ENCODE data around the gene CHGA.

Gene CHGA

DNA sequence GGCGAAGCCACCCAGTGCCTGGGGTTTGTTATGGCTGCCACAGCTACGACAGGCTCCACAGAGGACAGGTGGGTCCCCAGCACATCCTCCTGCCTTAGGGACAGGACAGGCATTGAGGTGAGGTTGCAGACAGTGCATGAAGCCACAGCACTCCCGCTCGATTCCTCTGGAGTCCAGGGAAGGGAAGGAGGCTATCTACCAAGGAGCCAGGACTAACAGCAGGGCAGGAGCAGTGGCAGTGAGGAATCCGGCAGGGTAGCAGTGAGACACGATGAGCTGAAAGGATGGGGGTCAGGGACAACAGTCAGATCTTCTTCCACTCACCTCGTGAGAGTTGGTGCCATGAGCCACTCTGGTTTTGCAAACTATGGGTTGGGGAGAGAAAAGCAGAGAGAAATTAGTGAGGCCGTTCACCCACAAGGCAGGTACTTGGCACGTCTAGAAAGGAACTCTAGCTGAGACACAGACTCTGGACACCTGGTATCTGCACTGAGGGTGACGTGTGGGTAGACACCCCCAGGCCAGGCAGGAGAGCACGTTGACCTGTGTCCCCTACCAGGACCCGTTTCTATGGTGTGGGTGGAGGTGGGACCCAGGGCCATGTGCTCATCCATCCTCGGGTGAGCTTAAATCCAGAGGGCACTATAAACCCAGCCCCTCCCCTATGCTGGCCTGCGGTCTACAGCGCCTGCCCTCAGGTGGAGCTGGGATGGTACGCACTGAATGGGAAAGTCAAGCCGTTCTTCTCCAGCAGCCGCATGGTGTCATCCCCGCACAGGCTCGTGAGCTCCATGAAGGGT is 39.3 kb downstream of the CHGA start:
- DNase-seq (ENCODE audit: low read depth): no peak

DNA sequence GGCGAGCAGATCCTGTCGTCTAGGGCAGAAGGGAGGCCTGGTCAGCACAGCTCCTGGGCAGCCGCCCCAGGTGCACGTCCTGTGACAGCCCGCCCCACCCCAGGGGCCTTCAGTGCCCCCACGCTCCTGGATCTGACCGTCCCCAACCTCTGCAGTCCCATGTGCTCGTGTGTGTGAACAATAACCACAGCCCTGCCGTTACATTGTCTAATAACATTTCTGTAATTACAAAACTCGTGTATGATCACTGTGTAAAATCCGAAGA is 39.8 kb downstream of the CHGA start:
- DNase-seq (ENCODE audit: low read depth): no peak

- no peak for DNase-seq (ENCODE audit: low read depth)
Observed at GRCh38 chr14:92963301-92964123, 40.6 kb downstream of the CHGA start.

DNA sequence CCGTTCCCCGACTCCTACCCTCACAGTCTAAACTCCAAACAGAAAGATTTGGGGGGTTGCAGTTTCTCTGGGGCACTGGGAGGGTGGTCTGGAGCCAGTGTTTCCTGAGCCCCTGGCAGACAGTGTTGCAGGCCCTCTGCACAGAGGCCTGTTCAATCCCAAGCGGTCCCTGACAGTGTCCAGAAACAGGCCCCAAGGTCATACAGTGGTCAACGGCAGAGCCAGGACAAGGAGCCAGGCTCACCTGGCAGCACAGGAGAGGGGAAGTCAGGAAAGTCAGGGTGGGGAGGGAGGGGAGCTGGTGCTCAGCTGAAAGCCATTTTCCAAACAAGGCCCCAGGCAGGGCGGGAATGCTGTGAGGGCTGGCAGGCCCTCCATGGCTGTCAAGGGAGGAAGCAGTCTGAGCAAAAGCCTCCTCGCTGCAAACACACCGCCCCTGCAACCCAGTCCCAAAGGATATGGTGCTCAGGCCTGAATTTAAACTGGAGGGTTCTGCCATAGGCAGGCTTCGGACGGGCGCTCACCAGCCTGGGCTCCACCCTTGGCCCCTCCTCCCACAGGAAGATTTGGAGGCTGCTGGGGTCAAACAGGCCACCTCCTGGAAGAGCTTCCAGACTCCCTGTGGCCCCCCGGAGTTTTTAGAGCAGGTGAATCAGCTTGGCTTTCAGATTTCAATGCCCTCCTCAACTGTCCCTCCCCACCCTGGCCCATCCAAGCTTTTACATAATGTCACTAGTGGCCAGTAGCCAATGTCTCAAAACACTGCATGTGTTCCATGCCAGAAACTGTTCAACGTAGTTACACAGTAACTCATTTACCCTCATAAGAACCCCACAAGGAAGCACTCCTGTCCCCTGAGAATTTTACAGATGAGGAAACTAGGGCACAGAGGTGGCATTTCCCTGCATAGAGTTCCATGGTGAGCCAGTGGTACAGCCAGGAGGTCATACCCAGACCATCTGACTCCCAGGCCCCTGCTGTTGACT is 41.5 kb downstream of the CHGA start:
- no peak for DNase-seq (ENCODE audit: low read depth)

DNA sequence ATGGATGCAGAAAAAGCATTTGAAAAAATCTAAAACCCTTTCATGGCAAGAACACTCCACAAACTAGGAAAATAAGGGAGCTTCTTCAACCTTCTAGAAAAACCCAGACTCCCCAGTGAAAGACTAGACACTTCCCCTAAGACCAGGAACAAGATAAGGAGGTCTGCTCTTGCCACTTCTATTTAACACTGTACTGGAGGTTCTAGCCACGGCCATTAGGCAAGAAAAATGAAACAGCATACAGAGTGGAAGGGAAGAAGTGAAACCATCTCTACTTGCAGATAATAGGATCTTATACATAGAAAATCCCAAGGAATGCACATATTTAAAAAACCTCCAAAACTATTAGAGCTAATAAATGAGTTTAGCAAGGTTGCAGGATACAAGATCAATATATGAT is 42.3 kb downstream of the CHGA start:
- DNase-seq (ENCODE audit: low read depth): no peak

GRCh38 chr14:92967346-92967926 is 44.5 kb downstream of the CHGA start:
- DNase-seq (ENCODE audit: low read depth): no peak

DNA sequence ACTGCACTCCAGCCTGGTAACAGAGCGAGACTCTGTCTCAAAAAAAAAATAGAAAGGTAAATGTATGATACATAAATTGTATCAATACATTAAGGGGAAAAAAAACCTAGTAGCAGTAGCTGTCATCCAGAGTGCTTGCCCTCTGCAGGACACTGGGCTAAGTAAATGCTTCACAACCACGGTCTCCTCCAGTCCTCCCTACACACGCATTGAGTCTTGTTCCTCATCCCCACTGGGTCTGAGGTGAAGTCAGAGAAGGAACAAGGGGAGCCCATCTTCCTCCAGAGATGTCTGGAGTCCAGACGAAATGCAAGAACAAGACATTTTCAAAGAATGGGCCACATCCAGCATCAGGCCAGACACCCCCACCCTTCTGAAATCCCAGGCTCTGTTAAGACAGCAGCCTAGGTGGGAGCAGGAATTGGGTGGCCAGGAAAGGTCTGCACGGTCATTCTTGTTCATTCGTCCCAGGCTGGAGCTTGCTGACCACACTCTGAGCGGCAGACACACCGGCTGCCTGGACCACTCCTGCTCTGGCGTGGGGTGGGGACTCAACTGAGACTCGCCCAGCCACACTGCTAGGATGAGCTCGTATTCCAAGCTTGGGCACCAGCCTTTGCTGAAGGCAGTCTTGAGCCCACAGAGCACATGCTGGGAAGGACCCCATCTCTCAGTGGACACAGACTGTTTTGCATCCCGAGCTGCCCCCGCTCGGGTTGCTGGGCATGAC is 45.5 kb downstream of the CHGA start:
- no peak for DNase-seq (ENCODE audit: low read depth)

GRCh38 chr14:92969430-92969829 is 46.5 kb downstream of the CHGA start:
- no peak for DNase-seq (ENCODE audit: low read depth)

- DNase-seq (ENCODE audit: low read depth): no peak
Observed at GRCh38 chr14:92969871-92970270, 46.9 kb downstream of the CHGA start.

DNA sequence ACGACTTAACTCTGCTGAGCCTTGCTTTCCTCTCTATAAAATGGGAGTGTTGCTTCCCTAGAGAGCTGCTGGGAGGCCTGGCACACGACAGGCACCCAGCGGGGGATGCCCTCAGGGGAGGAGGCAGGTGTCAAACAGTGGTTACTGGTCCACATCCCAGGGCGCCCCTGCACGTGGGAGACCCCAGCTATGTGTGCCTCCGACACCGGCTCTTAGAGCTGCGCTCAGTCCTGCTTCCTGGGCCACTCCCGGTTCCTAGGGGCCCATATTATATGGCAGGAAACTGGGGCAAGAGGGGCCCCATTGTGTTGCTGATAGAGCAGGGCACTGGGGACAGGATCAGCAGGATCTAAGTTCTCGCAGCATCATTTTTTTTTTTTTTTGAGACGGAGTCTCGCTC is 47.3 kb downstream of the CHGA start:
- DNase-seq (ENCODE audit: low read depth): no peak

DNA sequence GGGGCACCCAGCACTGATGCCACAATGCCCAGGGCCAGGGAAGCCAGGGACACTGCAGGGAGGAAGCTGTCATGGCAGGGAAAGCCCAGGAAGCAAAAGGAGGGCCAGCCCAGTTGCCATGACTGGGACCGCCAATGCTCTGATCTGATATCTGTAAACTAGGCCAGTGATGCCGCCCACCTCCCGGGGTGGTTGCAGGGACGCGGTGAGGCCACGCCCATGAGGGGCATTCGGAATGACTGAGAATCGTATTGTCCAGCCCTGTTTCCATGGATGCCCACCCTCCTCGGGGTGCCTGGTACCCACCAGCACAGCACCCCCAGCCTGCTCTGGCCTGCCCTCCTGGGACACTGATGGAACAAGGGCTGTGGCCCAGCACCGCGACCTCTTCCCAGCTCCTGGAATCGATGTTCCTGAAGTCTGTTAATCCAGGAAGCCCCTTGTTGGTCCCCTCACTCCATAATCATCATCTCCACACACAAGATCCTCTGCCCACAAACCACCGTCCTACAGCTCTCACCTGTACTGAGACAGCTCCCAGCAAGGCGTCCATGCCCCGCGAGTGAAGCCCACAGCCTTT is 48.7 kb downstream of the CHGA start:
- no peak for DNase-seq (ENCODE audit: low read depth)

DNA sequence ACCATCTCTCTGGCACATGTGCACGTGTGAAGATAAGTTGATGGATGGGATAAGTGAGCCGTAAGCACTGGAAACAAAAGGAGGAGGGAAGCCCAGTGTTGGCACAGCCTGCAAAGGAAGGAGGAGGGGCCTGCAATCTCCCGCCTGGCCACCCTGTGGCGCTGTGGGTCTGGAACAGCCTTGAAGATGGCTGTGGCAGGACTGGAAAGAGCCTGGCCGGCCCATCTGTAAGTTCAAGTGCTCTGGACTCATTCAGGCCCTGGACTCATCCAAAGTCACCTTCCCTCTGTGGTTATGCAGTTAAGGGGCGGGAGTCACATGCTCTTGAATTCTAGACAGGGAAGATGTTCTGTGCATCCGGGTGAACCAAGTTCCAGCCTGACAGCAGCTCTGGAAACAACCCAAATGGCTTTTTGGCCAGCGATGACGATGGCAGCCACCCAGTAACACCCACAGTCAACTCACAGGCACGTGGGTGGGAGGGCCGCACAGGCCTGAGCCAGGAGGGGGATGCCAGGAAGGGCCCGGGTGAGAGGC is 50.4 kb downstream of the CHGA start:
- no peak for DNase-seq (ENCODE audit: low read depth)

DNA sequence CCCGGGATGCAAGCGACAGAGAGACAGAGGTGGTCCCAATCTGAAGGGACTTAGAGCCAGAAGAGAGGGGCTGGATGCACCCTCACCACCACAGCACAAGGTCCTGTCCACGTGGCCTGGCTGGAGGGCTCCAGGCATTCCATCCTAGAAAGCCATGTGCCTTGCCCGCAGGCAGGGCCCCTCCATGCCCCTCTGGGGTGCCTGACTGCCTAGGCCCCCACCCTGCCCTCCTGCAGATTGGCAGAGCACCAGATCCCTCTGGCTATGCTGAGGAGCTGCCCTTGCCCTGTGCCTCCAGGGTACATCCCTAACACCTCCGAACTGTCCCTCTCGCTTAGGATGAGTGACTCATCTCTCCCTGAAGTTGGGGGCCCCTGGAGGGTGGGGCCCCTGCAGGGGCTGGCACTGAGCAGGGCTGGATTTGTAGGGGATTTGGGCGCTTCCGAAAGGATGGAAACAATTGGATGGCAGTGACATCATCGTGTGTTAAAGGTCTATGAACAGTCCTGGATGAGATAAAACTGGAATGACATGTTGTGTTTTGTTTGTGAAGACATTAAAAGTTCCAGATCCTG is 50.9 kb downstream of the CHGA start:
- no peak for DNase-seq (ENCODE audit: low read depth)

DNA sequence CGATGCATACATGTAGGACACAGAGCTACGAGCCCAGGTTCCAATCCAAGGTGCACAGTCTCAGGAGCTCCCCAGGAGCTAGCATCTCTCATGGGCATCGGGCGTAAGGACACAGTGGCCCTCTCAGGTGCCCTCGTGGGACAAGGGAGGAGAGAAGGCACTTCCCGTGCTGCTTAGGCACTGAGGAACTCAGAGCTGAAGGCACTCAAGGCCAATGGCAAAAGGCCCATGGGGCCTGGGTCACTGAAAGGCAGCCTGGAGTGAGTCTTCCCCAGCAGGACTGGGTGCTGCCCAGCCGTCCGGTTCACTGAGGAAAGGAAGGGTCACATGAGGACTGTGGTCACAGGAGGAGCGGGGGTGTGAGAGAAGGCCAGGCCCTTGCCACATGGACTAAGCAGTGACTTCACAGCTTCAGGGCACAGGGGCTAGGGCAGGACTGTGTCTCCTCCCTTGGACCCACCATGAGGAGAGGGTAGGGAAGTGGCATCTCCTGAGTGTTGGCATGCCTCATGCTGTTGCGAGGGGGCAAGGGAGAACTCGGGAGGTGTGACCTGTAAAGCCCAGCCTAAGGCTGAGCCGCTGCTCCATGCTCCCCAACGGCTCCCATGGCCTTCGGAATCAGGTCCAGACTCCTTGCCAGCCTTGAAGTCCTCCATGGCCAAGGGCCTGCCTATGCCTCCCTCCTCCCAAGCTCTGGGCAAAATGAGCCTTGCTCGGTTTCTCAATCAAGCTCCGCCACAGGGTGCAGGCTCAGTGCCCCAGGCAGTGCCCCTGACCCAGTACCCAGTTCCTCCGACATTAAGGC is 51.8 kb downstream of the CHGA start:
- no peak for DNase-seq (ENCODE audit: low read depth)

- no peak for DNase-seq (ENCODE audit: low read depth)
Observed at GRCh38 chr14:92976268-92976667, 53.3 kb downstream of the CHGA start.

- no peak for DNase-seq (ENCODE audit: low read depth)
Observed at GRCh38 chr14:92978229-92979021, 55.5 kb downstream of the CHGA start.

DNA sequence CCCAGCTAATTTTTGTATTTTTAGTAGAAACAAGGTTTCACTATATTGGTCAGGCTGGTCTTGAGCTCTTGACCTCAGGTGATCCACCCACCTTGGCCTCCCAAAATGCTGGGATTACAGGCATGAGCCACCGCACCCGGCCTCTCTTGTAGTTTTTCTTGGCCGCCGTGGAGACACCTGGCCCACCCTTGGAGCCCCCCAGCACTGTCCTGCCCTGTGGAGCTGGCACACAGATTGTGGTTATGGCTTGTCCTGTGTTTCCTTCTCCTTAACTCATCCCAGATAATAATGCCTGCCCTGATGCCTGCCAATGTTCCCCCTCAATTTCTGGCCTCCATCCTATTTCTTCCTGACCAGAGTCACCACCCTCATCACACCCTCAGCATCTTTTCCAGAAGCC is 57.9 kb downstream of the CHGA start:
- DNase-seq (ENCODE audit: low read depth): no peak

DNA sequence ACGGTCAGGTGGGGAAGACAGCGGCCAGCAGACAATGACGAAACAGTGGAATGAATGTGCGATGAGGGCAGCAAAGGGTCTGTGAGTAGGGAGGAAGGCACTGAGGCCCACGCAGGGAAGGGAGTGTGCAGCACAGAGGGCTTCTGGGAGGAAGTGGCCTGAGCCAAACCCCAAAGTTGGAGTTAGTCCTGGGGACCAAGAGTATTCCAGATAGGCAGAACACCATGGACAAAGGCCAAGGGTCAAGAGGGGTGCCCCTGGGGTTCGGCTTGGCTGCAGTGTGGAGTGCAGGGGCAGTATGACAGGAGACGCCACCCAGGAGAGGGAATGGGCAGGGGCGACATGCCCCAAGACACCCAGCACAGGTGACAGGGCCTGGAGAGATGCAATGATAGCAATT is 58.8 kb downstream of the CHGA start:
- DNase-seq (ENCODE audit: low read depth): no peak

- no peak for DNase-seq (ENCODE audit: low read depth)
Observed at GRCh38 chr14:92982956-92983355, 60.0 kb downstream of the CHGA start.
